ENCODE results near the gene HIVEP2. TPM values are rescaled to one million over a fixed set of nuclear protein-coding genes. Genes with fewer than 3 reads are reported as not detected.
A peak's percentile ranks its signal among the peaks of the same experiment; 100 is the strongest.

The HIVEP2 gene
- total RNA-seq, 1 donor from 2014 or later = 24.3 TPM

DNA sequence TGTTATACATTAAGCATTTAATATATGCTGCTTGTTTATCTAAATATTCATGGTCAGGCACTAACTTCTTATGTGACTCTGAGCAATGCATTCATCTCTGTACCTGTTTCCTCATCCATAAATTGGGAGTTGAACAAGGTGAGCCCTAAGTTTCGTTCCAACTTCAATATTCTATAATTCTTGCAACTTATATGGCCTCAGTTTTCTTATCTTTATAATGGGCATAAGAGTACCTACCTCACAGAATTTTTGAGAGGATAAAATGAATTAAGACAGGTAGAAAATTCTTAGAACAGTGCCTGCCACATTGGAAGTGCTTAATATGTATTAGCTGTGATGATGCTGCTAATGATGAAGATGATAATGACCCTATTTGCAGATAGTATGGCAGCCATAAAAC lies 11.8 kb upstream of the HIVEP2 start:
- H3K27ac Mint-ChIP-seq = no peak overlapping the region
- H3K36me3 Mint-ChIP-seq (ENCODE audit: low read depth) = no peaks in the 10 kb centered on the region
- H3K4me3 Mint-ChIP-seq (ENCODE audit: low read depth) = no peak overlapping the region
- H3K4me1 Mint-ChIP-seq (ENCODE audit: low read depth) = peaks cover 7% of the 10 kb centered on the region
- no peaks in the 10 kb centered on the region for H3K9me3 Mint-ChIP-seq
- no peak for DNase-seq (ENCODE audit: low spot score)
- peaks cover 2% of the 10 kb centered on the region for H3K27me3 Mint-ChIP-seq (ENCODE audit: low read depth)
- intact Hi-C loops (cut with micrococcal nuclease) = no loop called here

DNA sequence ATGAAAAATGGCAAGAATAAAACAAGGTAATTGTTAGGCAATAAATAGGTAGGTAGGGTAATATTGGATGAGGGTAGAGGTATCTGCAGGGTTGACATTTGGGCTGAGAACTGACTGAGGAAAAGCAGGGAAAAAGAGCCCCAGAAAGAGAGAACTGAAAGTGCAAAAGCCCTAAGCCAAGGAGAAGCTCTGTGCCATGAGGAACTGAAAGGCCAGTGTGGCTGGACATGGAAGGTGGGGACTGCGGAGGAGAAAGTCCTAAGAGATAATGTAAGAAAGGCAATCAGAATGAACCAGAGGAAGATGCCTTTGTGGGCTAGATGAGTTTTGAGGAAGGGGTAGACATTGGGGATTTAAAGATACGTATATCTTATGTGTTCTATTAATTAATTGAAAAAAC lies 9.9 kb upstream of the HIVEP2 start:
- peaks cover 9% of the 10 kb centered on the region for H3K27me3 Mint-ChIP-seq (ENCODE audit: low read depth)
- H3K4me3 Mint-ChIP-seq (ENCODE audit: low read depth) = no peak overlapping the region
- H3K9me3 Mint-ChIP-seq = no peaks in the 10 kb centered on the region
- H3K4me1 Mint-ChIP-seq (ENCODE audit: low read depth) = peaks cover 7% of the 10 kb centered on the region
- intact Hi-C loops (cut with micrococcal nuclease) = no loop called here
- no peak overlapping the region for H3K27ac Mint-ChIP-seq
- no peaks in the 10 kb centered on the region for H3K36me3 Mint-ChIP-seq (ENCODE audit: low read depth)
- no peak for DNase-seq (ENCODE audit: low spot score)

DNA sequence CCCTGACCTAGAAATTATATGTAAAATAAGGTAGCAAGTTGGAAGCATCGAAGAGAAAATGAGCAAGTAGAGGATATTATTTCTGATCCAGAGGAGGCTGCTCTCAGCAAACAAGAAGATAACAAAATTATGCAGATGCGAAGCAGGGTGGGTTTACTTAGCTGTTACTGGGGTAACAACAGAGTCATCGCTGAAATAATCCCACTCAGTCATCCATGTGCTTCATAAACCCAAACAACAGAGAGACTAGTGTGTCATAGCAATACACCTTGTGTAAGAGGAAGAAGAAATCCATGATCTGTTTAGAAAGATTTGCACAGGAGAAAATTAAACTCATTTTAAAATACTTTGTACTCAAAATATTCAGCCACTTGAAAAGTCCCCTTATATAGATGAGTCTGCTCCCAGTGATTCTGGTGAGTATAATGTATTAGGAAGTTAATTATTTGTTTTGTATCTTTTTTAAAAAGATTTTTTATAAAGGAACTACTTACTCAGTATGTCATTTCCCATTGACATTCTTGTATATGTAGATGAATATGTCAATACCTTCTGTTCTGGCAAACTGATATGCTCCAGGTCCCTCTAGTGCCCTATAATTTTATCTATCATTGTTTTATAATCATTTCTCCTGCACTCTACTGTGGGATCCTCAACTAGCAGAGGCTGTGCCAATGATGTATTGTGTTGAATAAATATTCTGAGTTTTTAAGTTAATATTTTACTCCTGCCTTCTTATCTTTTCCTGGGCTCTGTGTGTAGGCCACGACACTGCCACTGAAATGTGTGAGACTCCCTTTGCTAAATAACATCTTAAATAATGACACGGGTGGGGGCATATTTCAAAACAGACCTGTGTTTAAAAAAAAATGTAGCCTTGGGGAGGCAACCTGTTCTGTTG lies 8.6 kb upstream of the HIVEP2 start:
- Mint-ChIP-seq H3K9me3 (no peaks in the 10 kb centered on the region), H3K4me1 (ENCODE audit: low read depth) (peaks cover 8% of the 10 kb centered on the region), H3K4me3 (ENCODE audit: low read depth) (no peak overlapping the region), H3K36me3 (ENCODE audit: low read depth) (no peaks in the 10 kb centered on the region), H3K27me3 (ENCODE audit: low read depth) (peaks cover 14% of the 10 kb centered on the region), H3K27ac (no peak overlapping the region)
- intact Hi-C loops (cut with micrococcal nuclease) = no loop called here
- DNase-seq (ENCODE audit: low spot score) = no peak

DNA sequence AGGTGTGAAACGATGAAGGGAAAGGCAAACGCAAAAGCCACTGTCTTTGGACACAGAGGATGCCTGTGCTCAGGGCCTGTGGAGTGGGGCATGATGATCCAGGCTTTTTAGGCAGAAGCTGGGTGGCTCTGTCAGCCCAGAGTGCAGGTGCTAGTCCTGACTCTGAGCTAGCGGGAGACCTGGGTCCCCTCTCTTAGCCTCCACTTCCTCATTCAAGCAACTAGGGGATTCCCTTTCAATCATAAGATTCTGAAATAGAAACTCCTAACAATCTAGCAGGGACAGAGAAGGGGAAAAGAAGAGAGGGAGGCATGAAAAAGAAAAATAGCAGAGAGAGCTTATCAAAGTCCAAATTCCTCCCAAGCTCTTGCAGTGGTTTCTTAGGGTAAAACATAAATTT lies 7.6 kb upstream of the HIVEP2 start:
- Mint-ChIP-seq H3K4me1 (ENCODE audit: low read depth) (peaks cover 14% of the 10 kb centered on the region), H3K9me3 (no peaks in the 10 kb centered on the region), H3K27me3 (ENCODE audit: low read depth) (peaks cover 16% of the 10 kb centered on the region), H3K4me3 (ENCODE audit: low read depth) (no peak overlapping the region), H3K36me3 (ENCODE audit: low read depth) (peaks cover 3% of the 10 kb centered on the region), H3K27ac (no peak overlapping the region)
- intact Hi-C loops (cut with micrococcal nuclease) = no loop called here
- DNase-seq (ENCODE audit: low spot score) = no peak

DNA sequence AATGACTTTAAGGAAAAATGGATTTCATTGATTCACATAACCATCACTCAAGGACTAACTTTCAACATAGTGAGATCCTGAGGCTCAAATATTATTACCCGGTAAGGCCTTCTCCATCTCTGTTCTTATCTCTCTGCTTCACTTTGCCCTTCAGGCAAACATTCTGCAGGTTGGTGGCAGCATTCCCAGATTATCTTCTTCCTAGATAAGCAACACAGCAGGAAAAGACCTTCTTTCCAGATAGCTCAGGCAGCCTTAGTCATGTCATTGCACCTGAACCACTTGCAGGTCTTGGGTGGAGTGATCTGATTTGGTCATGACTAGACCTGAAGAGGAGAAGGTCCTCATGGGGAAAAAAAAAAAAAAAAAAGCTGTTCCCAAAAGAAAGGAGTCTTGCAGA lies 5.3 kb upstream of the HIVEP2 start:
- peaks cover 16% of the 10 kb centered on the region for H3K4me1 Mint-ChIP-seq (ENCODE audit: low read depth)
- H3K36me3 Mint-ChIP-seq (ENCODE audit: low read depth) = peaks cover 3% of the 10 kb centered on the region
- H3K27me3 Mint-ChIP-seq (ENCODE audit: low read depth) = peaks cover 16% of the 10 kb centered on the region
- DNase-seq (ENCODE audit: low spot score) = no peak
- H3K27ac Mint-ChIP-seq = no peak overlapping the region
- no peak overlapping the region for H3K4me3 Mint-ChIP-seq (ENCODE audit: low read depth)
- no peaks in the 10 kb centered on the region for H3K9me3 Mint-ChIP-seq
- intact Hi-C loops (cut with micrococcal nuclease) = no loop called here

DNA sequence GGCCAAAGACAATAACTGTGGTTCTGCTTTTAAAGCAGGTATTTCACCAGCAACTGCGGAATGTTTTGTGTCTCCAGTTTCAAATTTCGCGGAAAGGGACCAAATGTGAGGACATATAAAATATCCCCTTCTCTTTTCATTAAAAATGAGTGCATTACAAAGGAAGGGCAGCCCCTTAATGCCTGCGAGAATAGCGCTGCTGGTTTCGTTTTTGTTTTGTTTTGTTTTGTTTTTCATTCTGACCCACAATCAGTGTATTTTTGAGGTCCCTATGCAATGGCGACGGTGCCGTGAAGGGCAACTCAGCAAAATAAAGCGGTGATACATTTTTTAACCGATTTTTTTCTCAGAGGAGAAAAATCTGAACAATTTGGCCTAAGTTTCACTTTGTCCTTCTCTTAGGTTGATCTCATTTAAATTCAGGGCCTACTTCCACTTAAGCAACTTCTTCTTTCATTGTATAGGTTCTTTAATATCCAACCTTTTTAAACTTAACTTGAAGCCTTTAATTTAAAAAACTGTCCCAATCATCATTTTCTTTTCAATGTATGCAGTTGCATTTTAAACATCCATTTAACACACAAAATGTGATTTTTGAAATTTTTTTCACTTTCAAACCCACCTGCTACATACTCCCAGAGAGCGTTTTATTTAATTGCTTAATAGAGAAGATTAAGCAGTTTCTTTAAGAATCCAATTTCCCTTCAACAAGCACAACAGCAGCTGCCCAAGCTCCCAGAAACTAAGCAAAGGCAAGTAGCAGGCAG lies 2.9 kb upstream of the HIVEP2 start:
- Mint-ChIP-seq H3K9me3 (no peaks in the 10 kb centered on the region), H3K27me3 (ENCODE audit: low read depth) (peaks cover 16% of the 10 kb centered on the region), H3K4me1 (ENCODE audit: low read depth) (peaks cover 31% of the 10 kb centered on the region), H3K27ac (peak overlapping the region; percentile 84), H3K4me3 (ENCODE audit: low read depth) (peak overlapping the region; percentile 82), H3K36me3 (ENCODE audit: low read depth) (peaks cover 3% of the 10 kb centered on the region)
- DNase-seq (ENCODE audit: low spot score) = no peak
- intact Hi-C loops (cut with micrococcal nuclease) = loop anchor here (2.0 to 10.0 kb wide), 3 partner anchors 97 to 857 kb away; no protein-coding TSS in a partner anchor

DNA sequence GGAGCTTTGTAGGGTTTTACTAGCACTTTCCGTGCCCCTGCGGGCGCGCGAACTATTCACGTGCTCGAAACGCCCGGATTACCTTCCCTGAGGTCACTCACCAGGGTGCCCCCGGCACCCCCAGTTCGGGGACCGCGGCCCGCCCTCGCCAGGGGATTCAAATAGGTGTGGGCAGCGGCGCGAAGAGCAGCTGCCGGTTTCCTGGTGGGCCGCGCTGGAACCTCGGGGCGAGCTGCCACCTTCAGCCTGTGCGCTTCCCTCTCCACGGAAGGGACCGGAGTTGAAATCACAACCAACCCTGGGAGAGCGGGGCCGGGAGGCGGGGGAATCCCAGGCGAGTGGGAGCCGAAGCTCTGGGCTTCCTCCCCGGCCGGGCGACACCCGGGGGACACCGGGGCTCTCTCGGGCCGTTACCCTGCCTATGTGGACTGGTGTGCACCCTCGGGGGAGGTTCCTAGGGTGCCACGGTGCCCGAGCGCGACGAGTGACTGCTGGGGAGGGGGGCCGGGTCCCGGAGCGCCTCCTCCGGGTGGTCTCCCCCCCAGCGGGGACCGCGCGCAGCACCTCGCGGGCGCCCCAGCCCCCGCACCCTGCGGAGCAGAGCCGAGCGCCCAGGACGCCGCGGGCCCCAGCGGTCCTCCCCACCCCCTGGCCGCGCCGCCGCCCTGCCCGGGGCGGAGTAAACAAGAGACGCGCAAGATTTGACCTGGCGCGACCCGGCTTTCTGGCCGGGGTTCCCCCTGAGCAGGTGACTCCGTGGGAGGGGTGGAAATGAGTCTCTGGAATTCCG lies 2.1 kb upstream of the HIVEP2 start:
- peak; percentile 51 for DNase-seq (ENCODE audit: low spot score)
- Mint-ChIP-seq H3K9me3 (no peaks in the 10 kb centered on the region), H3K27ac (peak overlapping the region; percentile 88), H3K4me3 (ENCODE audit: low read depth) (peak overlapping the region; percentile 85), H3K4me1 (ENCODE audit: low read depth) (peaks cover 32% of the 10 kb centered on the region), H3K27me3 (ENCODE audit: low read depth) (peaks cover 15% of the 10 kb centered on the region), H3K36me3 (ENCODE audit: low read depth) (peaks cover 3% of the 10 kb centered on the region)
- intact Hi-C loops (cut with micrococcal nuclease) = loop anchor here (1.0 to 10.0 kb wide), 5 partner anchors 62 to 858 kb away; no protein-coding TSS in a partner anchor

DNA sequence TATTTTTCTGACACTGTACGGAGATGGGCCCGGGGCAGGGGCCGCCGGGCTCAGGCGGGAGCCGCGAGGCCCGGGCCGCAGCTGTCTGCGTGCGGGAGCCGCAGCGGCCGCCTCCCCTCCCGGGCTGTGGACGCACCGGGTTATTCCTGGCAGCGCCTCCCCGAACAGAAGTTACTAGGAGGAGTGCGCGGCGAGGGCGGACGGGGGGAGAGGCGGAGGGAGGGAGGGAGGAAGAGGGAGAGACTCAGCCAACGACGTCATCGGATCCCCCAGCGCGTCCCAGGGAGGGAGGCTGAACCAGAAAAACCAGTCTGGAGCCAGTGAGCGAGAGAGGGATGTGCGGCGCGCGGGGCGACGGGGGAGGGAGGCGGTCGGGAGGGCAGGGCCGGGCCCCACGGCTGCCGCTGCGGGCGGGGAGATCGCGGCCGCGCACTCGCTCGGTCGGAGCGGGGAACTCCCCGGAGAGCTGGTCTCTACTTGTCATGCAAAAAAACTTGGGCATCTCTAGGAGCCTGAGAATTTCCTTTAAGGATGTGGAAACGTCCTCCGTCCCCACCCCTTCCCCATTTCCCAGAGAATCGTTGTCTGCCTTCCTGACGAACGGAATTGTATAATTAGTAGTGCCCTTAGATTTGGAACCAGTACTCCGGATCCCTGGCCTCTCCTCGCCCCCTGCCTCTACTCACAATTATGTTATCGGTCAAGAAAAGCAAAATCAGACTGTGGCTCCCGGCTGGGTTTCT lies 1.4 kb upstream of the HIVEP2 start:
- DNase-seq (ENCODE audit: low spot score) = peak; percentile 74
- Mint-ChIP-seq H3K4me1 (ENCODE audit: low read depth) (peaks cover 40% of the 10 kb centered on the region), H3K36me3 (ENCODE audit: low read depth) (peaks cover 3% of the 10 kb centered on the region), H3K4me3 (ENCODE audit: low read depth) (peak overlapping the region; percentile 87), H3K9me3 (no peaks in the 10 kb centered on the region), H3K27me3 (ENCODE audit: low read depth) (peaks cover 15% of the 10 kb centered on the region), H3K27ac (peak overlapping the region; percentile 88)
- intact Hi-C loops (cut with micrococcal nuclease) = loop anchor here (1.0 to 10.0 kb wide), 5 partner anchors 61 to 858 kb away; no protein-coding TSS in a partner anchor

DNA sequence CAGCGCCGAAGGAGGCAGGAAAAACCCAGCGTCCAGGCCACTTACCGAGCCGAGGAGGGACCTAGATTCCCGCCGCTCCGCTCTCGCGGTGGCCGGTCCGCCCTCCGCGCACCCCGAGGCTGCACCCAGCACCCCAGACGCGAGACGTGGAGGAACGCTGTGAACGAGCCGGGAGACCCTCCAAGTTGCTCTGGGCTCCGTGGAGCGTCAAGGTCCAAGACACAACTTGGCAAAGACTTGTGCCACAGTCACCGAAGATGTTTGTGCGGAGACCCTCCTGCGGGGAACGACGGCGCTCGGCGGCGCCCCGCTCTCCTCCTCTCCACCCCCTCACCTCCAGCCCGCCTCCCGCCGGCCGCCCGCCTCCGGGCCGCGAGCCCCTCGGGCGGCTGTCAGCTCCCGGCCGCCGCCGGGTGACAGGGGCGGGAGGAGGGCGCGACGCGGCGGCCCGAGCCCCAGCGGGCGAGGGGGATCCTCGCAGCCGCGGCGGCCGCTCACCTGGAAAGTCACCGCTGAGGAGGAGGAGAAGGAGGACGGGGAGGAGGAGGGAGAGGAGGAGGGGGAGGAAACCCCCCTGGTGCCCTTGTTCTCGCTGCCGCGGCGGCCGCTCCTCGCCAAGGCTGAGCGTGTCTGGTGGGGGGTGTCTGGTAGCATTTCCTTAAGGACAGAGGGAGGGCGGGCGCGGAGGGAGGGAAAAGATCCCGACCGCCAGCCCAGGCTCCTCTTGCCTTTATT lies 637 bp upstream of the HIVEP2 start:
- peaks cover 46% of the 10 kb centered on the region for H3K4me1 Mint-ChIP-seq (ENCODE audit: low read depth)
- no peaks in the 10 kb centered on the region for H3K9me3 Mint-ChIP-seq
- peak overlapping the region; percentile 87 for H3K4me3 Mint-ChIP-seq (ENCODE audit: low read depth)
- H3K36me3 Mint-ChIP-seq (ENCODE audit: low read depth) = peaks cover 3% of the 10 kb centered on the region
- peak overlapping the region; percentile 89 for H3K27ac Mint-ChIP-seq
- peak; percentile 47 for DNase-seq (ENCODE audit: low spot score)
- intact Hi-C loops (cut with micrococcal nuclease) = loop anchor here (1.0 to 10.0 kb wide), 6 partner anchors 60 to 859 kb away; partner anchors contain the start of genes ADAT2 and PEX3
- peaks cover 12% of the 10 kb centered on the region for H3K27me3 Mint-ChIP-seq (ENCODE audit: low read depth)

DNA sequence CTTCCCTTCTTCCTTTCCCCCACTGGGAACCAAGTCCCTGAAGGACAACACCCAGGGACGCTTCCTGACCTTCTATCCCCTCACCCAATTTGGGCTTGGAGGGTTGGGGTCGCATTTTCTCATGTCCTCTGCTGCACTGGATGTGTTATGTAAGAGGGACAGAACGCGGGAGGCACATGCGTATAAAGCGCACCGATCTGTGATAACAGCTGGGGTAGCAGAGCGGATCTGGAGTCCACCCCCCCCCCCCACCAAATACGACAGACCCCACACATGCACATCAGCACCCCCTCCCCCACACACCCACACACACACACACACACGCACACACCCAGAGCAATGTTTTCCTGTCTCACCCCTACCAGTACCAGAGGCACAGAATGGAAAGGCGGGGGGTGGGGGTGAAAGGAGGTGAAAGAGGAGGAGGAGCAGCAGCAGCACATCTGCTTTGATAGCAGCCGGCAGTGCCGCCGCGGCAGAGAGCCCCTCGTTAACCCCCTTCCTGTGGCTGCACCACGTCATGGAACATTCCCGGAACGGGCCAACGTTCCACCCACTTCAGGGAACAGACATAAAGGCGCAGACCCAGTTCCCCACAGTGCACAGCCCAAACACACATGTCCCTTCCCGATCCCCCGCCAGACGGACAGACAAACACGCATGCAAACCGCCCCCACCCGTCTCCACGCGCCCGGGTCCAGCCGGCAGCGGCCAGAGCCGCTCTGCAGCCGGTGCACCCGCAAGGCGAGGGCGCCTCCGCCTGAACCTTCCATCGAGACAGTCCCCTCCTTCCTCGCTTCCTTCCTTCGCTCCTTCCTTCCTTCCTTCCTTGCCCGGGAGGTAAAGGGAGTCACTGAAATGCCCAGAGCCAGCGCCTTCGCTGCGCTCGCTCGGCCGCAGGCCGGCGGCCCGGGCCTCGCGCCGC lies 590 bp downstream of the HIVEP2 start:
- peak overlapping the region; percentile 93 for H3K4me3 Mint-ChIP-seq (ENCODE audit: low read depth)
- DNase-seq (ENCODE audit: low spot score) = peak; percentile 81
- intact Hi-C loops (cut with micrococcal nuclease) = loop anchor here (1.0 to 10.0 kb wide), 9 partner anchors 9 to 860 kb away; partner anchors contain the start of genes ADAT2 and PEX3
- no peaks in the 10 kb centered on the region for H3K9me3 Mint-ChIP-seq
- peaks cover 52% of the 10 kb centered on the region for H3K4me1 Mint-ChIP-seq (ENCODE audit: low read depth)
- H3K27me3 Mint-ChIP-seq (ENCODE audit: low read depth) = peaks cover 6% of the 10 kb centered on the region
- H3K36me3 Mint-ChIP-seq (ENCODE audit: low read depth) = peaks cover 5% of the 10 kb centered on the region
- H3K27ac Mint-ChIP-seq = peak overlapping the region; percentile 100

Measured in activated T-helper 2 cell treated with anti-CD3 and anti-CD28 coated beads, Interferon-gamma antibody, Interleukin-2, Interleukin-4, amounts not matched to agents 10 μg/mL and 5 μg/mL and 100 μg/mL, durations not matched to agents 14 hours and 24 hours and 36 hours (primary cell).